NB4 (cell line): ENCODE data around the gene SEMA4A.
"Not testable (repeated sequence)": the region's sequence is repeated elsewhere in the genome, so short reads cannot be mapped to it uniquely, and the experiment has no call there.

ENCODE experiments used
- DNase-seq: peaks from one replicate; pipeline ENCODE4 v3.0.0; 2010; ENCODE audit warnings: low read depth
- H3K4me3 ChIP-seq: one replicate; pipeline ENCODE4 v1.5.1; 2011; ENCODE audit warnings: mild to moderate bottlenecking, low read depth, low read length, moderate library complexity
- CTCF ChIP-seq: IDR thresholded peaks from one replicate; pipeline ENCODE4 v1.5.1; 2012; ENCODE audit warnings: low read depth, low read length
- MYC ChIP-seq: IDR thresholded peaks from 2 replicates; pipeline ENCODE4 v1.6.1; 2011; ENCODE audit warnings: low read depth, low read length
- POLR2A ChIP-seq: IDR thresholded peaks from 2 replicates; pipeline ENCODE4 v1.6.1; 2011; ENCODE audit warnings: mild to moderate bottlenecking; ENCODE audit not compliant: insufficient read length; ENCODE audit errors: extremely low read depth
- TF ChIP-seq, protein P1 (sequence below): IDR thresholded peaks from 2 replicates; pipeline ENCODE4 v1.6.1; 2011; ENCODE audit warnings: low read depth, low read length

SEMA4A gene

DNA sequence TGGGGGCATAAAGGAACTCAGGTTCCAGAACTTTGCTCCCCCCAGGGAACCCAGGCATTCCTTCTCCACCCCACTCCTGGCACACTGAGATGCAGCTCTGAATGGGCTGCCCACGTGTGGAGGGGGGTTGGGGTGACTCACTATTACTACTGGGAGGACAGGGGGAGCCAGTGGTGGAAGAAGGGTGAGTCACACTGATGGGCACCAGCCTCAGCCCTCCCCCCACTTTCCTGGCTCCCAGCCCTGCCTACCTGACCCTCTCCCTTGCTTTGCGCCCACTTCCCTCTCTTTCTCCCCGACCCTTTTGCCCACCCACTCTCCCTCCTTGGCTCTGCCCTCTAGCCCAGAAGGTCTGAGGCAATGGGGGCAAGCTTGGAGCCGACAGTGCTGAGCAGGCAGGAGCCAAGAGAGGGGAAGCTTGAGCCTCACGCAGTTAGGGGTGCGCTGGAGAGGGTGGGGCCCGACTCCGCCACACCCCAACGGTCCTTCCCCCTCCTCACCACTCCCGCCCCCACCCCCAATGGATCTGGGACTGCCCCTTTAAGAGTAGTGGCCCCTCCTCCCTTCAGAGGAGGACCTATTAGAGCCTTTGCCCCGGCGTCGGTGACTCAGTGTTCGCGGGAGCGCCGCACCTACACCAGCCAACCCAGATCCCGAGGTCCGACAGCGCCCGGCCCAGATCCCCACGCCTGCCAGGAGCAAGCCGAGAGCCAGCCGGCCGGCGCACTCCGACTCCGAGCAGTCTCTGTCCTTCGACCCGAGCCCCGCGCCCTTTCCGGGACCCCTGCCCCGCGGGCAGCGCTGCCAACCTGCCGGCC is 39.1 kb upstream of the SEMA4A start, which contains the start of gene LMNA:
Gene LMNA (plus strand): TSS at position 611 of the 818 bp plus-strand sequence. CDS start 208 bp downstream, outside the sequence.
- TF ChIP-seq POLR2A (peak; percentile 77), CTCF (no peak), MYC (peak; percentile 93)
- TF ChIP-seq, protein P1, sequence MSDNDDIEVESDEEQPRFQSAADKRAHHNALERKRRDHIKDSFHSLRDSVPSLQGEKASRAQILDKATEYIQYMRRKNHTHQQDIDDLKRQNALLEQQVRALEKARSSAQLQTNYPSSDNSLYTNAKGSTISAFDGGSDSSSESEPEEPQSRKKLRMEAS = peak; percentile 91
- peak; percentile 96 for DNase-seq
- peak within 1 kb of the TSS; percentile 93 for H3K4me3 ChIP-seq

DNA sequence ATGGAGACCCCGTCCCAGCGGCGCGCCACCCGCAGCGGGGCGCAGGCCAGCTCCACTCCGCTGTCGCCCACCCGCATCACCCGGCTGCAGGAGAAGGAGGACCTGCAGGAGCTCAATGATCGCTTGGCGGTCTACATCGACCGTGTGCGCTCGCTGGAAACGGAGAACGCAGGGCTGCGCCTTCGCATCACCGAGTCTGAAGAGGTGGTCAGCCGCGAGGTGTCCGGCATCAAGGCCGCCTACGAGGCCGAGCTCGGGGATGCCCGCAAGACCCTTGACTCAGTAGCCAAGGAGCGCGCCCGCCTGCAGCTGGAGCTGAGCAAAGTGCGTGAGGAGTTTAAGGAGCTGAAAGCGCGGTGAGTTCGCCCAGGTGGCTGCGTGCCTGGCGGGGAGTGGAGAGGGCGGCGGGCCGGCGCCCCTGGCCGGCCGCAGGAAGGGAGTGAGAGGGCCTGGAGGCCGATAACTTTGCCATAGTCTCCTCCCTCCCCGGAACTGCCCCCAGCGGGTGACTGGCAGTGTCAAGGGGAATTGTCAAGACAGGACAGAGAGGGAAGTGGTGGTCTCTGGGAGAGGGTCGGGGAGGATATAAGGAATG is 38.4 kb upstream of the SEMA4A start:
- TF ChIP-seq, protein P1 = no peak
- TF ChIP-seq CTCF (no peak), MYC (no peak), POLR2A (no peak)
- peak; percentile 65 for DNase-seq
- peak overlapping the region; percentile 93 for H3K4me3 ChIP-seq

DNA sequence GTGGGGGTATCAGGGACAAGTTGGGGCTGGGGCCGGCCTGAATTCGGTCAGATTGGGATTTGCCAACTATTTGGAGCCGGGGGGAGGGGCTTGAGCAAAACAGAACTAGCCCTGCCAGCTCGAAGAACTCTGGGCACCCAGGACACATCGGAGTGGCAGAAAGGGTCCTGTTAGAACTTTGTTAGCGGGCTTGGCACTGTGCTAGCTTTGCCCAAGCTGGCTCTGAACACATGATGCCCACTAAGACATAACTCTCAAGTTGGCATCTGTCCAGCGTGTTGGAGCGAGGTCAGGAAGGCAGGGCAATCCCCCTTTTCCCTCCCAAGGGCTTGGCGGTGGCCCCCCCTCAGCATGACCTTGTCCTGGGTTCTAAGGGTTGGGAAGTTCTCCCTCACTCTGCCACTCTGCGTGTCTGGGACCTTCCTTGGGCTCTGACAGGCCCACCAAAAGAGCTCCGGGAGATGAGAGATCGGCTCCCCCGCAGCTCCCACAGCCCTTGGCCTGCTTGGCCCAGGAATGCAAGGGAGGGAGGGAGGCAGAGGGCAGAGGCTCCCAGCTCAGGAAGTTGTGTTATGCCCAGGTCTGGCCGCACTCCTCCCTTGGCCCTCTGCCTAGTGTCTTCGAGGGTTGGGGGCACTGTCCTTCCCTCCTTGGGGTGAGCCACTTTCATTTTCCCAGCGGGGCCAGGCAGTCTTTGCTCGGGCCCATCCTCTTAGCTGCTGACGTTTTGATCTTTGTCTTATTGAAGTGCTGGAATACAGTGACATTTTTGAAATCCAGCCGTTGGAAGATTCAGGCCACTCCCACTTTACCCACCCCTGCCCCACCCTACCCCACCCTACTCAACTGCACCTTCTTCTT is 37.6 kb upstream of the SEMA4A start:
- peak overlapping the region; percentile 93 for H3K4me3 ChIP-seq
- DNase-seq = peak; percentile 56
- TF ChIP-seq, protein P1 = no peak
- TF ChIP-seq POLR2A = no peak
- TF ChIP-seq CTCF = no peak
- TF ChIP-seq MYC = no peak

DNA sequence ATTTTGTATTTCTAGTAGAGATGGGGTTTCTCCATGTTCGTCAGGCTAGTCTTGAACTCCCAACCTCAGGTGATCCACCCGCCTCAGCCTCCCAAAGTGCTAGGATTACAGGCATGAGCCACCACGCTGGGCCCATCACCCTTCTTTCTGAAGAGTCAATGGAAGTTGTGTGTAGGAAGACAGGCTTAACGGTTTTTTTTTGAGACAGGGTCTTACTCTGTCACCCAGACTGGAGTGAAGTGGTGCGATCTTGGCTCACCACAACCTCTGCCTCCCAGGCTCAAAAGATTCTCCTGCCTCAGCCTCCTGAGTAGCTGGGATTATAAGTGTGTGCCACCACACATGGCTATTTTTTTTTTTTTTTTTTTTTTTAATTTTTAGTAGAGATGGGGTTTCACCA is 36.7 kb upstream of the SEMA4A start:
- peak overlapping the region; percentile 93 for H3K4me3 ChIP-seq
- DNase-seq = not testable (repeated sequence)

DNA sequence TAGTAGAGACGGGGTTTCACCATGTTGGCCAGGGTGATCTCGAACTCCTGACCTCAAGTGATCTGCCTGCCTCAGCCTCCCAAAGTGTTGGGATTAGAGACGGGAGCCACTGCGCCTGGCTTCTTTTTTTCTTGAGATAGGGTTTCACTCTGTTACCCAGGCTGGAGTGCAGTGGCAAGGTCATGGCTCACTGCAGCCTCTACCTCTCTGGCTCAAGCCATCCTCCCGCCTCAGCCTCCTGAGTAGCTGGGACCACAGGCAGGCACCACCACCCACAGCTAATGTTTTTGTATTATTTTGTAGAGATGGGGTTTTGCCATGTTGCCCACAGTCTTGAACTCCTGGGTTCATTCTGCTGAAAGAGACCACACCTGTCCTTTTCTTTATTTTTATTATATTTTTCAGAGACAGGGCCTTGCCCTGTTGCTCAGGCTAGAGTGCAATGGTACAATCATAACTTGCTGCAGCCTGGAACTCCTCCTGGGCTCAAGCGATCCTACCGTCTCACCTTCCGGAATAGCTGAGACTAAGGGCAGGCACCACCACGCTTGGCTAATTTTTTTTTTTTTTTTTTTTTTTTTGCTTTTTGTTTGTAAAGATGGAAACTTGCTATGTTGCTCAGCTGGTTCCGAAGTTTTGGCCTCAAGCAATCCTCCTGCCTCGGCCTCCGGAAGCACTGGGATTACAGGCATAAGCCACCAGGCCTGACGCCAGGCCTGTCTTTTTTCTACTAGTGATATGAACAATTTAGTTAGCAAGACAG is 35.8 kb upstream of the SEMA4A start:
- DNase-seq = no peak
- H3K4me3 ChIP-seq = peak overlapping the region; percentile 13
- TF ChIP-seq POLR2A = no peak
- TF ChIP-seq, protein P1 = no peak
- no peak for TF ChIP-seq MYC
- TF ChIP-seq CTCF = no peak
